ENCODE results near the gene NFKB1. TPM values are rescaled to one million over a fixed set of nuclear protein-coding genes. Genes with fewer than 3 reads are reported as not detected.

Gene NFKB1
- total RNA-seq, 4 donors from 2014 or later, result 31.6 to 42.1 (median 39.7) TPM

GRCh38 chr4:102596532-102596931 lies 95.4 kb downstream of the NFKB1 start:
- H3K36me3 ChIP-seq, result peaks cover 13 to 86% (median 58%) of the 10 kb centered on the region in 4 donors
- WGBS, result 91% methylated on average over 4 of the region's 4 CpGs
- DNase-seq (ENCODE audit: extremely low spot score), result no peak
- intact Hi-C loops (cut with DNase I), result no loop called here
- no peak overlapping the region for H3K27ac ChIP-seq (replicated peaks in 1 of 4)
- peaks cover 0 to 9% (median 0%) of the 10 kb centered on the region in 4 donors for H3K4me1 ChIP-seq
- TF ChIP-seq POLR2A (IDR thresholded peaks at IDR 0.05; ENCODE audit: low read depth), result no peak
- no peak for TF ChIP-seq EP300 (IDR thresholded peaks at IDR 0.05)
- TF ChIP-seq POLR2AphosphoS5 (IDR thresholded peaks at IDR 0.05), result no peak
- TF ChIP-seq CTCF (IDR thresholded peaks at IDR 0.05), result no peak
- no peaks in the 10 kb centered on the region for H3K9me3 ChIP-seq
- no peaks in the 10 kb centered on the region for H3K27me3 ChIP-seq
- no peak overlapping the region for H3K4me3 ChIP-seq

- WGBS, result 68% methylated on average over 1 of the region's 1 CpG
- Histone ChIP-seq H3K9me3 (no peaks in the 10 kb centered on the region), H3K27ac (replicated peaks in 1 of 4) (peak overlapping the region in 1 of 4 donors; percentile 5), H3K27me3 (no peaks in the 10 kb centered on the region), H3K4me3 (no peak overlapping the region), H3K36me3 (peaks cover 17 to 92% (median 70%) of the 10 kb centered on the region in 4 donors), H3K4me1 (peaks cover 0 to 9% (median 0%) of the 10 kb centered on the region in 4 donors)
- TF ChIP-seq POLR2A (IDR thresholded peaks at IDR 0.05; ENCODE audit: low read depth), result no peak
- TF ChIP-seq POLR2AphosphoS5 (IDR thresholded peaks at IDR 0.05), result no peak
- no peak for TF ChIP-seq EP300 (IDR thresholded peaks at IDR 0.05)
- TF ChIP-seq CTCF (IDR thresholded peaks at IDR 0.05), result no peak
- no peak for DNase-seq (ENCODE audit: extremely low spot score)
- intact Hi-C loops (cut with DNase I), result no loop called here
Measured at GRCh38 chr4:102598086-102598761, 97.1 kb downstream of the NFKB1 start.

- no peaks in the 10 kb centered on the region for H3K27me3 ChIP-seq
- DNase-seq (ENCODE audit: extremely low spot score), result no peak
- H3K4me1 ChIP-seq, result peaks cover 0 to 9% (median 0%) of the 10 kb centered on the region in 4 donors
- WGBS, result 83% methylated on average over 6 of the region's 6 CpGs
- no peak overlapping the region for H3K4me3 ChIP-seq
- no peak for TF ChIP-seq POLR2AphosphoS5 (IDR thresholded peaks at IDR 0.05)
- TF ChIP-seq POLR2A (IDR thresholded peaks at IDR 0.05; ENCODE audit: low read depth), result no peak
- TF ChIP-seq CTCF (IDR thresholded peaks at IDR 0.05), result no peak
- TF ChIP-seq EP300 (IDR thresholded peaks at IDR 0.05), result no peak
- no peaks in the 10 kb centered on the region for H3K9me3 ChIP-seq
- peaks cover 17 to 97% (median 71%) of the 10 kb centered on the region in 4 donors for H3K36me3 ChIP-seq
- intact Hi-C loops (cut with DNase I), result no loop called here
- H3K27ac ChIP-seq (replicated peaks in 1 of 4), result peak overlapping the region in 1 of 4 donors; percentile 5
Measured at GRCh38 chr4:102598762-102599374, 97.7 kb downstream of the NFKB1 start.

GRCh38 chr4:102599455-102599854 lies 98.3 kb downstream of the NFKB1 start:
- DNase-seq (ENCODE audit: extremely low spot score), result no peak
- Histone ChIP-seq H3K27me3 (no peaks in the 10 kb centered on the region), H3K36me3 (peaks cover 17 to 99% (median 68%) of the 10 kb centered on the region in 4 donors), H3K4me3 (no peak overlapping the region), H3K4me1 (peaks cover 0 to 9% (median 0%) of the 10 kb centered on the region in 4 donors), H3K9me3 (no peaks in the 10 kb centered on the region), H3K27ac (replicated peaks in 1 of 4) (no peak overlapping the region)
- intact Hi-C loops (cut with DNase I), result no loop called here
- WGBS, result 88% methylated on average over 4 of the region's 4 CpGs
- TF ChIP-seq EP300 (IDR thresholded peaks at IDR 0.05) (no peak), POLR2AphosphoS5 (IDR thresholded peaks at IDR 0.05) (no peak), CTCF (IDR thresholded peaks at IDR 0.05) (no peak), POLR2A (IDR thresholded peaks at IDR 0.05; ENCODE audit: low read depth) (no peak)

Measured in esophagus muscularis mucosa (tissue), 4 donors.